WTC11 (cell line): ENCODE data around the gene SH3PXD2A.

ENCODE experiments used
- ATF1 ChIP-seq: sonication (generic); formaldehyde crosslinking; IDR thresholded peaks from 2 replicates; pipeline ENCODE4 v1.8.1; 2023; ENCODE audit warnings: mild to moderate bottlenecking, moderate library complexity, missing genetic modification reagents
- ETV6 ChIP-seq: sonication (generic); formaldehyde crosslinking; IDR thresholded peaks from 2 replicates; pipeline ENCODE4 v1.8.1; 2022; ENCODE audit warnings: mild to moderate bottlenecking, missing genetic modification reagents
- FOXK1 ChIP-seq: sonication (generic); formaldehyde crosslinking; IDR thresholded peaks from 2 replicates; pipeline ENCODE4 v1.8.0; 2022; ENCODE audit warnings: mild to moderate bottlenecking, moderate library complexity, missing genetic modification reagents
- GABPB1 ChIP-seq: sonication (generic); formaldehyde crosslinking; IDR thresholded peaks from 2 replicates; pipeline ENCODE4 v1.8.1; 2023; ENCODE audit warnings: mild to moderate bottlenecking, missing genetic modification reagents
- NFYB ChIP-seq: sonication (generic); formaldehyde crosslinking; conservative IDR thresholded peaks from 2 replicates; pipeline ENCODE4 v1.8.0; 2022; ENCODE audit warnings: low read depth, missing genetic modification reagents
- SMAD3 ChIP-seq: sonication (generic); formaldehyde crosslinking; IDR thresholded peaks from 2 replicates; pipeline ENCODE4 v1.8.0; 2022; ENCODE audit warnings: missing genetic modification reagents, mild to moderate bottlenecking, borderline replicate concordance
- SP1 ChIP-seq: sonication (generic); formaldehyde crosslinking; conservative IDR thresholded peaks from 2 replicates; pipeline ENCODE4 v1.8.1; 2022; ENCODE audit warnings: missing genetic modification reagents
- ZBTB21 ChIP-seq: sonication (generic); formaldehyde crosslinking; IDR thresholded peaks from 2 replicates; pipeline ENCODE4 v1.8.1; 2023; ENCODE audit warnings: mild to moderate bottlenecking, missing genetic modification reagents, borderline replicate concordance
- TF ChIP-seq, protein P1 (sequence below): sonication (generic); formaldehyde crosslinking; IDR thresholded peaks from 2 replicates; pipeline ENCODE4 v1.8.1; 2023; ENCODE audit warnings: mild to moderate bottlenecking, missing genetic modification reagents, moderate library complexity
- TF ChIP-seq, protein P2 (sequence below): fragments of 200-600 bp; IDR thresholded peaks from 2 replicates; pipeline ENCODE4 v1.8.0; 2022; ENCODE audit warnings: antibody characterized with exemption
- TF ChIP-seq, protein P3 (sequence below): fragments of 250-450 bp; sonication (Bioruptor Pico); IDR thresholded peaks from 2 replicates; pipeline ENCODE4 v1.9.0; 2021; ENCODE audit warnings: mild to moderate bottlenecking
- TF ChIP-seq, protein P4 (sequence below): sonication (generic); formaldehyde crosslinking; IDR thresholded peaks from 2 replicates; pipeline ENCODE4 v1.8.1; 2023; ENCODE audit warnings: mild to moderate bottlenecking, missing genetic modification reagents
- TF ChIP-seq, protein P5 (sequence below): sonication (generic); formaldehyde crosslinking; IDR thresholded peaks from 2 replicates; pipeline ENCODE4 v1.8.1; 2022; ENCODE audit warnings: low read depth, mild to moderate bottlenecking, moderate library complexity, missing genetic modification reagents, borderline replicate concordance

DNA sequence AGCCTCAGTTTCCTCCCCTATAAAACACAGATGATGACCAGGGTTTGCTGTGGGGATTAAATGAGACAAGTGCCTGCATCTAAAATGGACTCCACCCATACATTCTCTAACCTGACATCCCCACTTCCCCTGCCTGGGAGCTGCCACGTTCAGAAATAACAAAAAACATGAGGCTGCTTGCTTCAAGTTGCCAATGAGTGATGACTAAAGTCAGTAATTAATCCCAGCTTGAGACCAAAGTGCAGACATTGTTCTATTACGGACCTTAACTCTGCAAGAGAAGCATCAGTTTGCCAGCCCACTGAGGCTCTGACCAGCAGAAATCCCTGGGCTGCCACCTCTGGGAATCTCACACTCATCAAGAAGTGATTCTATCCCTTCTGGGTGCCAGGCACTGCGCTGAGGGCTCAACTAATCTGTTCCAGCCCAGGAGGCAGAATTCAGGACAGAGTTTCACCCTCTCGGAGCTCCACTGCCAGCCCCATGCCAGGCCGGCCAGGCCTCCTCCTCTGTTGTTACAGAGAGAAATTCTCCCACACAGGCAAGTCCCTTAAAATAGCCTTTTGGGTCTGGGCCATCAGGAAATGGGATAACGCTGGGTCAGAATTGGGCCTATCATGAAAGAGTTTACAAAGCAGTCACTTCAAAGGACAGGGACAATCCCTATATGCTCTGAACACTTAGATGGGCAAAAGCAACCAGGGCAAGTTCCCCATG, 11.4 kb downstream of the SH3PXD2A start:
- TF ChIP-seq GABPB1 (no peak), FOXK1 (CRISPR knock-in tag) (no peak), ETV6 (CRISPR knock-in tag) (no peak), SMAD3 (CRISPR knock-in tag) (no peak), ATF1 (CRISPR knock-in tag) (no peak), ZBTB21 (CRISPR knock-in tag) (no peak), SP1 (CRISPR knock-in tag) (no peak), NFYB (CRISPR knock-in tag) (no peak)
- TF ChIP-seq, protein P1, sequence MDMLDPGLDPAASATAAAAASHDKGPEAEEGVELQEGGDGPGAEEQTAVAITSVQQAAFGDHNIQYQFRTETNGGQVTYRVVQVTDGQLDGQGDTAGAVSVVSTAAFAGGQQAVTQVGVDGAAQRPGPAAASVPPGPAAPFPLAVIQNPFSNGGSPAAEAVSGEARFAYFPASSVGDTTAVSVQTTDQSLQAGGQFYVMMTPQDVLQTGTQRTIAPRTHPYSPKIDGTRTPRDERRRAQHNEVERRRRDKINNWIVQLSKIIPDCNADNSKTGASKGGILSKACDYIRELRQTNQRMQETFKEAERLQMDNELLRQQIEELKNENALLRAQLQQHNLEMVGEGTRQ (CRISPR knock-in tag), result no peak
- TF ChIP-seq, protein P2, sequence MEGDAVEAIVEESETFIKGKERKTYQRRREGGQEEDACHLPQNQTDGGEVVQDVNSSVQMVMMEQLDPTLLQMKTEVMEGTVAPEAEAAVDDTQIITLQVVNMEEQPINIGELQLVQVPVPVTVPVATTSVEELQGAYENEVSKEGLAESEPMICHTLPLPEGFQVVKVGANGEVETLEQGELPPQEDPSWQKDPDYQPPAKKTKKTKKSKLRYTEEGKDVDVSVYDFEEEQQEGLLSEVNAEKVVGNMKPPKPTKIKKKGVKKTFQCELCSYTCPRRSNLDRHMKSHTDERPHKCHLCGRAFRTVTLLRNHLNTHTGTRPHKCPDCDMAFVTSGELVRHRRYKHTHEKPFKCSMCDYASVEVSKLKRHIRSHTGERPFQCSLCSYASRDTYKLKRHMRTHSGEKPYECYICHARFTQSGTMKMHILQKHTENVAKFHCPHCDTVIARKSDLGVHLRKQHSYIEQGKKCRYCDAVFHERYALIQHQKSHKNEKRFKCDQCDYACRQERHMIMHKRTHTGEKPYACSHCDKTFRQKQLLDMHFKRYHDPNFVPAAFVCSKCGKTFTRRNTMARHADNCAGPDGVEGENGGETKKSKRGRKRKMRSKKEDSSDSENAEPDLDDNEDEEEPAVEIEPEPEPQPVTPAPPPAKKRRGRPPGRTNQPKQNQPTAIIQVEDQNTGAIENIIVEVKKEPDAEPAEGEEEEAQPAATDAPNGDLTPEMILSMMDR, result no peak
- TF ChIP-seq, protein P3, sequence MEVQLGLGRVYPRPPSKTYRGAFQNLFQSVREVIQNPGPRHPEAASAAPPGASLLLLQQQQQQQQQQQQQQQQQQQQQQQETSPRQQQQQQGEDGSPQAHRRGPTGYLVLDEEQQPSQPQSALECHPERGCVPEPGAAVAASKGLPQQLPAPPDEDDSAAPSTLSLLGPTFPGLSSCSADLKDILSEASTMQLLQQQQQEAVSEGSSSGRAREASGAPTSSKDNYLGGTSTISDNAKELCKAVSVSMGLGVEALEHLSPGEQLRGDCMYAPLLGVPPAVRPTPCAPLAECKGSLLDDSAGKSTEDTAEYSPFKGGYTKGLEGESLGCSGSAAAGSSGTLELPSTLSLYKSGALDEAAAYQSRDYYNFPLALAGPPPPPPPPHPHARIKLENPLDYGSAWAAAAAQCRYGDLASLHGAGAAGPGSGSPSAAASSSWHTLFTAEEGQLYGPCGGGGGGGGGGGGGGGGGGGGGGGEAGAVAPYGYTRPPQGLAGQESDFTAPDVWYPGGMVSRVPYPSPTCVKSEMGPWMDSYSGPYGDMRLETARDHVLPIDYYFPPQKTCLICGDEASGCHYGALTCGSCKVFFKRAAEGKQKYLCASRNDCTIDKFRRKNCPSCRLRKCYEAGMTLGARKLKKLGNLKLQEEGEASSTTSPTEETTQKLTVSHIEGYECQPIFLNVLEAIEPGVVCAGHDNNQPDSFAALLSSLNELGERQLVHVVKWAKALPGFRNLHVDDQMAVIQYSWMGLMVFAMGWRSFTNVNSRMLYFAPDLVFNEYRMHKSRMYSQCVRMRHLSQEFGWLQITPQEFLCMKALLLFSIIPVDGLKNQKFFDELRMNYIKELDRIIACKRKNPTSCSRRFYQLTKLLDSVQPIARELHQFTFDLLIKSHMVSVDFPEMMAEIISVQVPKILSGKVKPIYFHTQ (CRISPR knock-in tag), result no peak
- TF ChIP-seq, protein P4, sequence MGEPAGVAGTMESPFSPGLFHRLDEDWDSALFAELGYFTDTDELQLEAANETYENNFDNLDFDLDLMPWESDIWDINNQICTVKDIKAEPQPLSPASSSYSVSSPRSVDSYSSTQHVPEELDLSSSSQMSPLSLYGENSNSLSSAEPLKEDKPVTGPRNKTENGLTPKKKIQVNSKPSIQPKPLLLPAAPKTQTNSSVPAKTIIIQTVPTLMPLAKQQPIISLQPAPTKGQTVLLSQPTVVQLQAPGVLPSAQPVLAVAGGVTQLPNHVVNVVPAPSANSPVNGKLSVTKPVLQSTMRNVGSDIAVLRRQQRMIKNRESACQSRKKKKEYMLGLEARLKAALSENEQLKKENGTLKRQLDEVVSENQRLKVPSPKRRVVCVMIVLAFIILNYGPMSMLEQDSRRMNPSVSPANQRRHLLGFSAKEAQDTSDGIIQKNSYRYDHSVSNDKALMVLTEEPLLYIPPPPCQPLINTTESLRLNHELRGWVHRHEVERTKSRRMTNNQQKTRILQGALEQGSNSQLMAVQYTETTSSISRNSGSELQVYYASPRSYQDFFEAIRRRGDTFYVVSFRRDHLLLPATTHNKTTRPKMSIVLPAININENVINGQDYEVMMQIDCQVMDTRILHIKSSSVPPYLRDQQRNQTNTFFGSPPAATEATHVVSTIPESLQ, result no peak
- TF ChIP-seq, protein P5, sequence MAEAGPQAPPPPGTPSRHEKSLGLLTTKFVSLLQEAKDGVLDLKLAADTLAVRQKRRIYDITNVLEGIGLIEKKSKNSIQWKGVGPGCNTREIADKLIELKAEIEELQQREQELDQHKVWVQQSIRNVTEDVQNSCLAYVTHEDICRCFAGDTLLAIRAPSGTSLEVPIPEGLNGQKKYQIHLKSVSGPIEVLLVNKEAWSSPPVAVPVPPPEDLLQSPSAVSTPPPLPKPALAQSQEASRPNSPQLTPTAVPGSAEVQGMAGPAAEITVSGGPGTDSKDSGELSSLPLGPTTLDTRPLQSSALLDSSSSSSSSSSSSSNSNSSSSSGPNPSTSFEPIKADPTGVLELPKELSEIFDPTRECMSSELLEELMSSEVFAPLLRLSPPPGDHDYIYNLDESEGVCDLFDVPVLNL (CRISPR knock-in tag), result no peak
